NCI-H2171 treated with DMSO at 0.1 percent for 48 hours (cell line): ENCODE data around the gene SKP2.
A peak's percentile ranks its signal among the peaks of the same experiment; 100 is the strongest.
"Not testable (repeated sequence)": the region's sequence is repeated elsewhere in the genome, so short reads cannot be mapped to it uniquely, and the experiment has no call there.

ENCODE experiments used
- DNase-seq: peaks from one replicate; lab custom pipeline; 2025; lab: John Stamatoyannopoulos, UW

The SKP2 gene

DNA sequence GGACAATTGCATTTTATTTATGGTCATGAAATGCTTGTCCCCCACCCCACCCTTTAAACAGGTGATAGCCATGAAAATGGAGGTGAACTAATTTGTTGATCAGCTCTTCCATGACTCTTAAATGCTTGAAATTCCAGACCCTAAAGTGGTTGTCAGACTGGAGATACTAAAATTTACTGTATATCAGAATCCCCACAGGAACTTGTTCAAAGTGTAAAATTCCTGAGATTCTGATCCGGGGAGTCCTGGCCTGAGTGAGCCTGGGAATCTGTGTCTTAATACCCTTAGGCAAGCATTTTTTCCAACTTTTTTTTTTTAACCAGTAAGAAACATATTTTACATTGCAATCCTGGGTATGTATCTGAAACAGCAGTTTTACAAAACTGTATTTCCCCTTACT lies 4.7 kb downstream of the SKP2 start:
- DNase-seq: no peak

DNA sequence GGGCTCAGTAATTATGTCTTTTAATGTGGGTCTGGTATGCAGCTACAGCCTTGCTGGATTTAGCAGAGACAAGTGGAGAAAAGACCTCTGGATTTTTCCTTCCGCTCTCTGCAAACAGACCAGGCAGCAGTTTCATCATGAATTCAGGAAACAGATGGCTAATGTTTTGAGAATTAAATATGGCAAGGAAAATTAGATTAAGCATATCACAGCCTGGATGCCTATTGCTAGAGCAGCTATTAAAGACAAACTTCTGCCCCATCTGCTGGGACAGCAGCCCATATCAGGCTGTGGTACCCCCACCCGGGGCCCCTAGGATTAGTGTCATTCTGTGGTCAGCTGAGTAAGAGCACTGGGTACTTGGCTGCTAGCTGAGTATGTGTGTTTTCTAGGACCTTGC lies 6.2 kb downstream of the SKP2 start:
- DNase-seq: peak; percentile 77

DNA sequence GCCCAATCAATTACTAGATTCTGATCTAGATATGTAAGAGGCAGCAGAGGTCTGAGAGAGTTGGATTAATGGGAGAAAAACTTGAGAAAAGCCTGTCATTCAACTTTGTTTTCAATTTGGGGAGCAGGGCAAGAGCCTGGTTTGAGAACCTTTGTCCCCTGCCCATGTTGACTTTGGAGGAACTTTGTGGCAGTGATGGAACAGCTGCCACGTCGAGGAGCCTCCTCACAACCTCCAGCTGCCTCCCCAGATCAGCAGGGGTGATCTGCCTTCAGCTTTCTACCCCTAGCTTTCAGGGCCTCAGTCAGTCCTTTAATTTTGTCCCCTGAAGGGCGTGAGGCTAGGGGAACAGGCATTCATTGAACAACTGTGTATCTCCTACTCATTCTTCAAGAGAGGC lies 8.7 kb downstream of the SKP2 start:
- no peak for DNase-seq

DNA sequence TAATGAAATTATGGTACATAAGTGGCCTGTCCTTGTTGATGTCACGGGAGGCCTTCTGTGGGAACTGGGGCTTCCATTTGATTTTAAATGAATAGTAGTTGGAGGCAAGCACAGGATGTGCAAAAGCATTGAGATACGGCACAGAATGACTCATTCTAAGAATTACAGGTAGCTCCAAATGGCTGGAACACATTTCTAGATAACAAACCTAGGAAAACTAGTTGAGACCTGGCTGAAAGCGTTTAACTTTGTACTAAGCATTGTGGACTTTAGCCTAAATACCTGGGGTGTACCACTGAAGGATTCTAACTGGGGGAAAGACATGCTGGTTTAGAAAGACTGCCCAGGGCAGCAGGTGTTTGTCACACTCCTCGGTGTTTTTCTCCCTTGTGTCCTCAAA lies 9.4 kb downstream of the SKP2 start:
- no peak for DNase-seq

DNA sequence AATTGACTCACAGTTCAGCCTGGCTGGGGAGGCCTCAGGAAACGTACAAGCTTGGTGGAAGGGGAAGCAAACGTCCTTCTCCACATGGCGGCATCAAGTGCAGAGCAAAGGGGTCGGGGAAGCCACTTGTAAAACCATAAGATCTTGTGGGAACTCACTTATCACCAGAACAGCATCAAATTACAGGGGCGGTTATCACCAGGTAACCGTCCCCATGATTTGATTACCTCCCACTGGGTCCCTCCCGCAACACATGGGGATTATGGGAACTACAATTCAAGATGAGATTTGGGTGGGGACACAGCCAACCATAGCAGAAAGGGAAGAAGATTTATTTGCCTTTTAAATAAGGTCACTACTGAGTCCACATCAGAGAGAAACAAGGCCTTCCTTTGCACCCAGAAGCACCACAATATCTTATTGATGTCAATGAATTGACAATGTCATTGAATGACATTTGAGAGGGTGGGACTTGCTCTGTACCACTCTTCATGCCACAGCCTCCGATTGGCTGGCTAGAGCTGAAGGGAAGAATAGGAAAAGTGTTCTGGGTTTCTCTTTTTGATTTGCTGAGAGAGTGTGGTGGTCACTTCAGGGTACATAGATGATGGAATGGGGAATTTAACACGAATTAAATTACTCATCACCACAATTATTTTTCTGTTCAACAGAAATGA lies 11.0 kb downstream of the SKP2 start:
- no peak for DNase-seq

DNA sequence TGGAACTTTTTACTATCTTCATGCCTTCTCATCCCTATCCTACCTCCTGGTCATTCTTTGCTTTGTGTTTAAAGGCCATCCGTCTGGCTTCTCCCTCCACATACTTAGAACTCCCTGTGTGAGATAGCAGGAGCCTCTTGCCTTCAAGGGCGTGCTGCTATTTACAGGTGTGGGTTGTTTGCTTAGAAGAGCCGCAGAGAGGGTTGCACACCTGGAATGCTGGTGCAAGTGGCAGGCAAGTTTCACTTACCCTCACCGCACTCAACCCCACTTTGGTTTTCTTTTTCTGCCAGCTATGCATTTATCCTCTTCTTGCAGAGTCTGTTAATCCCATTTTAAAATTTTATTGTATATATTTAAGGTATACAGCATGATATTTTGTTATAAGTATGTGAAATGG lies 12.6 kb downstream of the SKP2 start:
- no peak for DNase-seq

DNA sequence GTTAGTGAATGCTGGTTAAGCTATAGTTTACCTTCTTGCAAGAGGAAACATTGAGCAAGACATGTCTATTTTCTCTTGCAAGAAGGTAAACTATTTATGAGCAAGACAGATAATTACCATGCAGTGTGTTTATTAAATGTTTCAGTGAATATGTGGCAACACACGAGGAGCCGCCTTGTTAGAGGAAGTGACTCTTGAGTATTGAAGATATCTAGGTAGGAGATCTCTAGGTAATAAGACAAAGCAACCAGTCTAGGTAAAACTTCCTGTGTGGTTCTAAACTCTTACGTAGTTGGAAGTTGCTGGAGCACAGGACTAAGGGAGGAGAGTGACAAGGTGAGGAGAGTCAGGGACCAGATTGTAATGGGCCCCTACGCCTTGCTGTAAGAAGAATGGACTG lies 16.8 kb downstream of the SKP2 start:
- no peak for DNase-seq

DNA sequence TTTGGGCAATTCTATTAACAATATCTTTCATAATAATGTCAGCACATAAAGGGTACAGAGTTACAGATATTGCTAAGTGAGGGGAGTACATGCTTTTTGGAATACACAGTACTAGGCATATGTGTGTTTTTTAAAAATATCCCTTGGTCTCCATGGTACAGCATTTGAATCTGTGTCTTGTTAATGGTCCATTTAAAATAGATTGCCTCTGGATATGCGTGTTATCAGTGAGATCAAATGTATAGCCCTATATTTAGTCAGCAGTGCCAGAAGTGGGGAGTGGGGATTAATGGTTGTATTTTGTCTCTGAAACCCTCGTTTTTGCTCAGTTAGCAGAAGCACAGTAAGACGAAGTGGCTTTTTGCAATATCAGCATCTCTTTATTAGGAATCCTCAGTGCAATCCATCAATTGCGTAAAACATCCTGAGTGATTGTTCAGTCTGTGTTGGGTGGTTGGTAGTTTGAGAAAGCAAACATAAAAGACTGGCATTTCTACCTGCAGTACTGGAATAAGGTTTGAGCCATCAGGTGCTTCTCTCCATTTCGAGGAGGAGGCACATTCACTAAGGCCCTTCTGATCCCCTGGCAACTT lies 19.0 kb downstream of the SKP2 start:
- DNase-seq: no peak

DNA sequence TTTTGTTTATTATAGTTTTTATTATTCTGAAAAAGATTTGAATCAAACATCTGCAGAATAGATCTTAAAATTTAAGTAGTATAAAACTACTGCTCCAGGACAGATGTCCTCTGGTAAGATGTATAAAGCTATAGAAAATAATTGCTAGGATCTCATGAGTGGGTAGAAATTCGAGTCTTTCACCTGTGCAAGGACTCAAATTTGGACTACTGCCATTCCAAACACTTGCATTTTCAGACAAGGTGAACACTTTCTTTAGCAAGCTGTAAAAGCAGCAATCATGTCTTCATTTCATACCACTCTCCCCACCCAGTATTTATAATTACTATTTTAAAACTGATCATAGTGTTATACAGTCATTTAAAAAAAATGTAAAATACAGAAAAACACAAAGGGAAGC lies 20.7 kb downstream of the SKP2 start:
- DNase-seq: no peak

DNA sequence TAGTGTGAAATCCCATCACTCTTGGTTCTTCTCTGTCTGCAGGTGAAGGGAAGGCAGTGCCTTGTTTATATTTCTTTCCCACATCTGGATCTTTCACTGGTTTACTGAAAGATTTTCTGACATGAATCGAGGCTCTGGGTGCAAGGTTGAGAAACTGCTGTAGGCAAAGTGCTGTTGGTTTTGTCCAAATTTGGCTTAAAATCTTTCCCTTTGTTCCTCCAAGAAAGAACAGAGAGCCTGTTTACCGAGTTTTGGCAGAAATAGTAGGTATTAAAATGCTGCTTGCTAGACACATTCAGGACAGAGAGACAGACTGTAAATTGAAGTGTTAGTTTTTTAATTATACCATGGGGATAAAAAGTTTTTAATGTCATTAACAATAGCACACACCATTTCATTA lies 21.5 kb downstream of the SKP2 start:
- no peak for DNase-seq

DNA sequence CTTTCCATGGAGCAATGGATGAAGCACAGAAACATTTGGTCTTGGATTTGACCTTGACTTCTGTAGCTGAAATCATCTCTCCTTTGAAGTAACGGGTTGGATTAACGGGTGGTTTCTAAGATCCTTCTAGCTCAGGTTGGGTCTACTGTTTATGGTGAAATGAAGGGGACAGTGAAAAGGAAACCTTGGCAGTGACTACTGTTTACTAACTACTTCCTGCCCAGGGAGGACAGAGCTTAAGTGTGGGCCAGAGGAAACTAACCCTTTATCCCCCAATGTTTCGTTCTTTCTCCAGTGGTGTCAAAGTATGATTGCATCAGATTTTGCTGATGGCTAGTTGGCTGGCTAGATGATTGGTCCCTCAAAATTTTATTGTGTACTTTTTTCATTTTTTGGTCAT lies 22.2 kb downstream of the SKP2 start:
- DNase-seq: no peak

DNA sequence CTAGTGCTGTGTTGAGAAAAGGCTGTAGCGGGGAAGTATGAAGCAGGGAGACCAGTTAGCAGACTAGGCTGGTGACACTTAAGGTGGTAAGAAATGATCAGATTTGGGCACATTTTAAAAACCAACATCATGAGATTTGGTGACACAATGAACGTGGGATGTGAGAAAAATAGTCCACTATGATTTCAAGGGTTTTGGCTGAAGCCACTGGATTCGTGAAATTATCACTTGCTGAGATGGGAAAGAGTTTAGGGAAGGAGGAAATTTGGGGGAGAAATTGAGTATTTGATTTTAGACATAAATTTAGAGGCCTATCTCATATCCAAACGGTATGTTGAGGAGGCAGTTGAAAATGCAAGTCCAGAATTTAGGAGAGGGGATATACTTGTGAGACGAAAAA lies 23.1 kb downstream of the SKP2 start:
- DNase-seq: no peak

DNA sequence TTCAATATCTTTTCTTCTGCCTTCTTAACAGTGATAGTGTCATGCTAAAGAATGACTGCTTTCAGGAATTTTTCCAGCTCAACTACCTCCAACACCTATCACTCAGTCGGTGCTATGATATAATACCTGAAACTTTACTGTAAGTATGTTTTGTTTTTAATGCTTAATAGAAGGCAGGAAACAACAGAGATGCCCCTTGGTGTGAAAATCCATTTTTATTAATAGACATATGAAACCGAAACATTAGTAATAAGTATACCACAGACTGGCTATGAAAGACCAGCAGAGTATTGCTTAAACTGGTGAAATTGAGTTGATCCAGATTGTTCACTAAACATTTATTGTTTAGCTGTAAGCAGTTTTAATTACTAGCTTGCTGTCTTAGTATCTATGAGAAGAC lies 25.2 kb downstream of the SKP2 start:
- DNase-seq: no peak

DNA sequence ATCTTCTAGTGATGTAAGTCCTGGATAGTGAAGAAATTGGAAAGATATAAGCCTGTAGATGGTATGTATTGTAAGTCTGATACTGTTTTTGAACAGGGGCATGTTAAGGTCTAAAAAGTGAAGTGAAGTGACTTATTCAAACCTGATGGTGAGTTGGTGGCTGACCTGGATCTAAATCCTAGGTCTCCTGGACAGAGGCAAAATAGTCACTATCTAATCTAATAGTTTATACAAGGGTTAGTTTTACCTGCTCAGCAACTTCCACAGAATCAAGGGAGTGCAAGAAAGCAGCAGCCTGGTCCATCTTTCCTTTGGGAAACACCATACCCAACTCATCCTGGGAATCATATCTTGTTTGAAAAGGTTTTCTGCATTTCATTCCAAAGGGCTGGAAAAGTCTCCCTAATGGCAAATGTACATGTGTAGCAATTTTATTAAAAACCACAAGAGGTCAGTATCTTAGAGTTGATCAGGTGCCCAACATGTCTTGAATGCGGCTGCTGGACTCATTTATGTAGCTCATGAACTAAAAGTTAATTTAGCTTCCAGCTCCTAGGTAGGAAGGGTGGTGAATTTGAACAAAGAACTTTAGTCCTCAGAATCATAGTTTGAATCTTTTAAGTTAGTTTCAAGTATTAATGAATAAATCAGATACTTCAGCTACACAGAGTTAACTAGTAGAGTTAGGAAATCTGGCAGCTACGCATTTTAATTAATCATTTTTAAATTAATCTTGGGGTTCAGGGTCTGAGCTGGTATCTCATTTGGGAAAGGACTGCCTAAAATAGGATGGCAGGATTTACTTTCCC lies 26.0 kb downstream of the SKP2 start:
- peak; percentile 29 for DNase-seq

DNA sequence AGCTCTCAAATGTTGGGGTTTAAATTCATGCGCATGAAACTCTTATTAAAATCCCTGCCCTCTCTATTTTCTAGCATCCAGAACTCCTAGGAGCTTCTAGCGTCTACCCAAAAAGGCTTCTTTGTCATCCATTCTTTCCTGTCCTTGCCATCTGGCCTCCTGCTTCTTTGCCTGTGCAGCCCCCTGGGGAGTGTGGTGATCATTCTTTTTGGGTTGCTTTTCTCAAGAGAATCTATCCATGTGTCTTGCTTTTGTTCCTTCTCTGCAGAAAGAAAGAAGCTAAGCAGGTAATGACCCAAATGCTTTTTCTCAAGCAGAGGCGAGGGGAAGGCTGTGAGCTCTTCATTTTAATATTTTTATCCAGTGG lies 26.6 kb downstream of the SKP2 start:
- DNase-seq: peak; percentile 43

DNA sequence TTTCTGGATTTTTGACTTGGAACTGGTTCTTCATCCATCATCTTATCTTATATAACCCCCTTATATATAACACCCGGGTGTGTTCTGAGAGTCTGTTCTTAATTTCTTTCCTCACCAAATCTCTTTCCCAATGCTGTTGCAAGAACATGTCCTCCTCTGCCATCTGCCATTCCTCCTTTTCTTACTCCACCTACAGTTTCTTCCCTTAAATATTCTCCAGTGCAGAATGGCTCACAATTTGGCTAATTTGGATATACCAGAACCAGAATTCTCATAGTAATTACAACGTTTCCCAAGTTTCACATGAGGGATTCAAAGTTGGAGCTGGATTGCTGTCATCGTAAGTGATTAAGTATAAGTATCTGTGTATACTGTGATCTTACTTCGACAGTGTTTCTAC lies 28.0 kb downstream of the SKP2 start:
- DNase-seq: no peak

DNA sequence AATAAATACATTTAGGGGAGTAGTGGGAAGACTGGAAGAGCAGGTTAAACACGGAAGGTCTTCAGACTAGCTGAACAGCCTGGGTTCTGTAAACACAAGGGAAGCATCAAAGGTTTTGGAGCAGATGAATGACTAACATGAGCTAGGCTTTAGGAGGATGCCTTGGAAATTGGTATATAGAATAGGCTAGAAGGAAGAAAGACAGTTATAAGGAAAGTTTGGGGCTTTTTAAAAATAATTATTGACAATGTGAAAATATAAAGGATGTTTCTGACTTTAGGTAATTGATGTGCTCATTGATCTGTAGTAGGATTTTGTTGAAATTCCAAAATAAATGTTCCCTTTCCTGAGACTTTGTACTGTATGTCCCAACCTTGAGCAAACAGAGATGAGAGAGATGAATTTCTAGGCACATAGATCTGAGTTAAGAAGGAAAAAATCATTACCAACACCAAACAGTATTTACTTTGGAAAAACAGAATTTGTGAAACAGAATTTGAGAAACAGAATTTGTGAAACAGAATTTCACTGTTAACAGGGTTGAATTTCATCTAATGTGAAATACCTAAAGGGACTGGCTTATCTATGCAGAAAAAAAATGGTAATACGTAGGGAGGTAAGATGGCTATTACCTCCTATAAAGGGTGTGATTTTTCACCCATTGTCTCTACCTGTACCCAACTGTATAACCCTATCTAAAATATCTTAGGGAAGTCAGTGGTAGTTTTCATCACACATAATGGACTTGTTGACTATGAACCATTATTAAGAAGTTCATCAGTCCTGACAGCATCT lies 28.8 kb downstream of the SKP2 start:
- no peak for DNase-seq

DNA sequence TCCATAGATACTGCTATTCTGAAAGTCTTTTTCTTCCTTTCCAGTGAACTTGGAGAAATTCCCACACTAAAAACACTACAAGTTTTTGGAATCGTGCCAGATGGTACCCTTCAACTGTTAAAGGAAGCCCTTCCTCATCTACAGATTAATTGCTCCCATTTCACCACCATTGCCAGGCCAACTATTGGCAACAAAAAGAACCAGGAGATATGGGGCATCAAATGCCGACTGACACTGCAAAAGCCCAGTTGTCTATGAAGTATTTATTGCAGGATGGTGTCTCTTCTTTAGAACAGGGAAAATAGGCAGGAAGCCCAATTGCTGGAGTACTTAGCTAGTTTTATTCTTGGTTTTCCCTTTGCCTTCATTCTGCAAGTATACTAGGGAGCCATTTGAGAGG lies 29.9 kb downstream of the SKP2 start:
- DNase-seq: no peak

DNA sequence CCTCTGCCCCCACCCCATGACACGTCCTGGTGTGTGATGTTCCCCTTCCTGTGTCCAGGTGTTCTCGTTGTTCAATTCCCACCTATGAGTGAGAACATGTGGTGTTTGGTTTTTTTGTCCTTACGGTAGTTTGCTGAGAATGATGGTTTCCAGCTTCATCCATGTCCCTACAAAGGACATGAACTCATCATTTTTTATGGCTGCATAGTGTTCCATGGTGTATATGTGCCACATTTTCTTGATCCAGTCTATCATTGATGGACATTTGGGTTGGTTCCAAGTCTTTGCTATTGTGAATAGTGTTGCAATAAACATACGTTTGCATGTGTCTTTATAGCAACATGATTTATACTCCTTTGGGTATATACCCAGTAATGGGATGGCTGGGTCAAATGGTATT lies 32.5 kb downstream of the SKP2 start:
- DNase-seq: not testable (repeated sequence)

DNA sequence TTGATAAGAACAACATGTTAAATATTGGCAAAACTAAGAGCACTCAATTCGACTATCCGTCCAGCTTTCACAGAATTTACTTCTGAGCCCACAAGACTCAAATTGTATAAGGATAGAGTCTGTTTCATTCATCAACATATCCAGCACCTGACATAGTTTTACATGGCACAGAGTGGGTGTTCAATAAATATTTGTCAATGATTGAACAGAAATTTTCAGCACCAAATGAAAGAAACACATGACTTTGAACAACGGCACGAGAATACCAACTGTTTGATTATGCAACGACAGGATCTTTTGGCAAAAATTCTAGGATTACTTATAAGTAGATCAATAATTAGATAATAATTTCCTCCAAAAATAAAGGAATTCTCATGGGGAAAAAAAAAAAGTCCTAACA lies 41.8 kb downstream of the SKP2 start:
- DNase-seq: no peak

DNA sequence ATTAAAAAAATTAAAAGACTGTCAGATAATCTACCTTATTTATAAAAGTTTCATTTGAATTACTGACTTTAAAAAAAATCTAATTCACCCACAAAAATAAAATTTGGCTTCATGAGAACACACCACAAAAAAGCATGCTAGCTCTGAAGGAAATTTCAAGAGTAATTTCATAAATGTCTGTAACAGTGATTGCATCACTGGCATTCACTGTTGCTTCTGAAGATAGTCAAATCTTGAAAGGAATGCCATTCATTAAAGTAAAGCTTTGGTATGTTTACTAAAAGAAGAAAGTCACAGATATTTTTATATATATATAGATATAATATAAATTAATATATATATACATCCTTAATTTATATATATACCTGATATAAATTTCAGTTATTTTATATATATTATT lies 46.4 kb downstream of the SKP2 start:
- DNase-seq: no peak

DNA sequence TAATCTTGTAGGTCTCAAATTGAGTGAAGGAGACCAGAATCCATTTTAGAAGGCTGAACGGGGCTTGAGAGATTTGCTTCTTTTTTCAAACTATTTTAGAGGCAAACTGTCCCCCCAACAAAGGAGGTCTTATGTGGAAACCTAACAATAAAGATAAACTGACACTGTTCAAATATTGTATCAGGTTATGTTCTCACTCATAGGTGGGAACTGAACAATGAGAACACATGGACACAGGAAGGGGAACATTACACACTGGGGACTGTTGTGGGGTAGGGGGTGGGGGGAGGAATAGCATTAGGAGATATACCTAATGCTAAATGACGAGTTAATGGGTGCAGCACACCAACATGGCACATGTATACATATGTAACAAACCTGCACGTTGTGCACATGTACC lies 46.9 kb downstream of the SKP2 start:
- not testable (repeated sequence) for DNase-seq

DNA sequence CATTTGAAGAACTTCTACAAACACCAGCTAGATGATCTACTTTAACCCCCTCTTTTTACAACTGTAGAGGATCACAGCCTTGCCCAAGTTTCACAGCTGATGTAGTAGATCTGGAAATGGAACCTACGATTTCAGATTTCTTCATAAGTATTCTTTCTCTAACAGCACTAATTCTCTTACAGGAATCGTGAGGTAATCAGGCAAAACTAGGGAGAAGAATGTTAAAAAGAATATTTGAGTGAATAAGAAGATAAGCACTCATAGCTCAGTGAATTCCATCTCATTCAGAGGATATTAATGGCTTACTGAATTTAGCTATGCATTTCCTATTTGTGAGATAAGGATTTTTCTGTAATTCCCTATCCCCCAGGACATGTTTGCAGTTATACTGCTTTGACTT lies 47.7 kb downstream of the SKP2 start:
- DNase-seq: no peak
